Smooth muscle cell of the brain vasculature (primary cell): ENCODE data around the gene CEMIP.

ENCODE experiments used
- DNase-seq: peaks from one replicate; pipeline ENCODE4 v3.0.0-alpha.2; 2012; ENCODE audit warnings: low read depth, low spot score

The CEMIP gene

DNA sequence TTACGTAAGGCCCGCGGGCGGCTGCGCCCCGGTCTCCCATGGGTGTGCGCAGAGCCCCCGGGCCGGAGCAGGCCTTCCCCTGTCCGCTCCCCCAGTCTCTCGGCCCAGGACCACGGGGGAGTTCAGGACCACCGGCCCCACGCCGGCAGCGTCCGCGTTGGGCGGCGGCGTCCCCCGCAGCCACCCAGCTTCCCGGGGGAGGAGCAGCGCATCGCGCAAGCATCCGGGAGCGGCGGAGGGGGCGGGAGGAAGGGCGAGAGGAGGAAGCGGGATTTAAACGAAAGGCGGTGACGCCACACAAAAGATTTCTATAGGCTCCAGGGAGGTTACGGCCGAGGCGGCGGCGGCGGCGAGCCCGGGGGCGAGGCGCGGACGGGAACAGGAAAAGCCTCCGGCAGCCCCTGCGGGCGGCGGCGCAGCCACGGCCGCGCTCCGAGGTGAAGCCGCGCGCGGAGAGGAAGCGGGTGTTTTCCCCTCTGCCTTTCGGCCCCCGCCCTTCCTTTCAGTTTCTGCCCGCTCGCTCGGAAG lies 221.5 kb downstream of the CEMIP start, which contains the start of gene TLNRD1:
Gene TLNRD1 (plus strand): TSS at position 300 of the 528 bp plus-strand sequence. CDS start 1,349 bp downstream, outside the sequence.
- peak; percentile 70 for DNase-seq
